ENCODE results near the gene FBH1. TPM values are rescaled to one million over a fixed set of nuclear protein-coding genes. Genes with fewer than 3 reads are reported as not detected.

FBH1 gene
- total and polyA plus RNA-seq, 10 of the 15 experiments (the other 5 are each of a cell fraction or from before 2014, with no cell fraction given) = 6.1 to 67.6 (median 47.2) TPM

GRCh38 chr10:5894873-5895272 is 4.8 kb downstream of the FBH1 start:
- SMC1A ChIA-PET (ENCODE audit: uncharacterized antibody, unreplicated experiment) = interaction anchor here (0.5 to 2.1 kb wide), 8 partner anchors 9 to 119 kb away, joined by 3 to 14 read pairs (median 4); no protein-coding TSS in a partner anchor
- ATAC-seq (no peak), DNase-seq (ENCODE audit: low read depth, low spot score) (no peak), FAIRE-seq (no peak)
- peaks cover 55% of the 10 kb centered on the region for H3K79me2 ChIP-seq (ENCODE audit: control insufficient read depth, insufficient read depth, low read length)
- H3K36me3 ChIP-seq (ENCODE audit: control insufficient read depth in 2 of 2, insufficient read depth in 2 of 2, low read length in 1 of 2) = peaks cover 1 to 14% of the 10 kb centered on the region in 2 experiments; a peak in 3 of 4 replicates
- H3K27me3 ChIP-seq (replicated peaks in 1 of 2; ENCODE audit: control insufficient read depth in 2 of 2, insufficient read depth in 2 of 2, low read length in 1 of 2) = no peaks in the 10 kb centered on the region
- peak overlapping the region; percentile 81; the same call in 1 of the 2 replicates for H3K27ac ChIP-seq (ENCODE audit: control insufficient read depth, insufficient read depth)
- CTCF ChIA-PET = interaction anchor here (0.8 to 1.6 kb wide), 5 partner anchors 9 to 120 kb away, joined by 3 to 5 read pairs (median 3); no protein-coding TSS in a partner anchor
- BruUV-seq (replicated peaks) = no TSS peak
- H2AFZ ChIP-seq (ENCODE audit: control insufficient read depth, low read depth, low read length) = no peak overlapping the region
- TF ChIP-seq CBFB (IDR thresholded peaks at IDR 0.05; ENCODE audit: low read depth) (no peak), ZBTB11 (CRISPR knock-in tag; IDR thresholded peaks at IDR 0.05) (no peak)
- H3K4me1 ChIP-seq (ENCODE audit: control insufficient read depth, insufficient read depth, low read length) = peaks cover 26% of the 10 kb centered on the region
- no peaks in the 10 kb centered on the region; the same call in 1 of the 2 replicates for H4K20me1 ChIP-seq (ENCODE audit: control insufficient read depth, insufficient read depth)
- RAD21 ChIA-PET (ENCODE audit: unreplicated experiment) = interaction anchor here (1.1 to 1.9 kb wide), 4 partner anchors 9 to 43 kb away, joined by 3 to 5 read pairs (median 4); no protein-coding TSS in a partner anchor
- intact Hi-C loops (cut with micrococcal nuclease; ENCODE audit: unreplicated experiment) = loop anchor here (5.0 kb wide), 2 partner anchors 82 to 83 kb away; partner anchors contain the start of genes GDI2 and IL15RA
- 91% methylated on average over 8 of the region's 8 CpGs for WGBS (ENCODE audit: insufficient coverage, insufficient replicate concordance, low lambda C conversion rate, missing lambda C conversion rate)
- POLR2A ChIA-PET = interaction anchor here (1.2 kb wide), 1 partner anchor 50 kb away, joined by 3 read pairs; no protein-coding TSS in a partner anchor
- peaks cover 3% of the 10 kb centered on the region for H3K9me3 ChIP-seq (replicated peaks; ENCODE audit: control insufficient read depth, insufficient read depth, low read length)
- H3K4me3 ChIP-seq = no peak overlapping the region
- peak overlapping the region; percentile 96 for H3K4me2 ChIP-seq (ENCODE audit: control insufficient read depth, insufficient read depth)
- H3K9ac ChIP-seq (ENCODE audit: control insufficient read depth, insufficient read depth, low read length) = no peak overlapping the region
- in situ Hi-C loops (cut with MboI) = no loop called here

Measured in GM12878 (cell line).